ENCODE data around the gene HAUS6. TPM values are rescaled to one million over a fixed set of nuclear protein-coding genes. Genes with fewer than 3 reads are reported as not detected.

HAUS6 gene
- total and polyA plus RNA-seq, 2 of the 8 experiments (the other 6 are each of a cell fraction or from before 2014, with no cell fraction given), result 11.7 to 52.4 TPM

GRCh38 chr9:19074836-19075235 is 27.9 kb downstream of the HAUS6 start:
- CTCF ChIA-PET (ENCODE audit: partially characterized antibody), result interaction anchor here (4.6 kb wide), 1 partner anchor 12 kb away, joined by 20 read pairs; no protein-coding TSS in a partner anchor
- no peaks in the 10 kb centered on the region for H3K27me3 ChIP-seq (replicated peaks in 1 of 4; ENCODE audit: control insufficient read depth in 3 of 4, extremely low read depth in 1 of 4, insufficient read depth in 3 of 4, low read length in 3 of 4)
- FAIRE-seq, result no peak

More at GRCh38 chr9:19074836-19075235, 27.9 kb downstream of the HAUS6 start:
- Histone ChIP-seq H2BK20ac (ENCODE audit: low read length) (no peak overlapping the region), H4K20me1 (replicated peaks in 1 of 2; ENCODE audit: control insufficient read depth in 1 of 2, insufficient read depth in 2 of 2, low read length in 2 of 2) (peaks cover 0 to 3% of the 10 kb centered on the region in 2 experiments), H3K23me2 (ENCODE audit: low read depth, low read length) (no peaks in the 10 kb centered on the region), H3K9ac (replicated peaks in 1 of 4; ENCODE audit: extremely low read depth in 1 of 4, low read depth in 3 of 4, low read length in 3 of 4) (no peak overlapping the region), H3K27ac (ENCODE audit: low read depth, low read length) (no peak overlapping the region), H3K4me1 (replicated peaks in 1 of 4; ENCODE audit: control insufficient read depth in 3 of 4, insufficient read depth in 4 of 4, low read length in 3 of 4) (no peaks in the 10 kb centered on the region), H4K8ac (ENCODE audit: extremely low read depth, insufficient read depth, low read length) (no peak overlapping the region), H3K79me2 (ENCODE audit: control insufficient read depth in 1 of 2, insufficient read depth in 2 of 2, low read length in 2 of 2) (no peaks in the 10 kb centered on the region), H2BK120ac (replicated peaks; ENCODE audit: low read depth, low read length) (no peak overlapping the region), H3K23ac (ENCODE audit: insufficient read length) (no peak overlapping the region), H3K56ac (replicated peaks; ENCODE audit: insufficient read length, low read depth, low read length) (no peak overlapping the region), H4K5ac (ENCODE audit: insufficient read length, low read depth, low read length) (no peak overlapping the region), H3K36me3 (ENCODE audit: control insufficient read depth in 2 of 4, insufficient read depth in 4 of 4, low read length in 3 of 4) (peaks cover 10 to 72% (median 48%) of the 10 kb centered on the region in 4 experiments; a peak in 7 of 8 replicates), H2AK5ac (ENCODE audit: low read depth, low read length) (no peak overlapping the region), H3K14ac (ENCODE audit: insufficient read length) (no peak overlapping the region), H3K4me3 (ENCODE audit: extremely low read depth in 1 of 4, insufficient read depth in 2 of 4, low read depth in 3 of 4, low read length in 4 of 4) (no peak overlapping the region), H2BK12ac (ENCODE audit: low read depth, low read length) (no peak overlapping the region), H2BK15ac (ENCODE audit: low read length) (no peak overlapping the region), H3K9me3 (ENCODE audit: insufficient read depth in 2 of 2, low read depth in 1 of 2, low read length in 1 of 2) (no peaks in the 10 kb centered on the region), H3K4ac (replicated peaks; ENCODE audit: insufficient read length, low read depth, low read length) (no peak overlapping the region), H3K18ac (ENCODE audit: extremely low read depth, low read length) (no peak overlapping the region), H2AFZ (ENCODE audit: low read length) (no peak overlapping the region), H2BK5ac (ENCODE audit: low read depth, low read length) (no peak overlapping the region), H3K79me1 (ENCODE audit: low read depth, low read length) (no peaks in the 10 kb centered on the region), H4K91ac (replicated peaks; ENCODE audit: insufficient read length, low read length) (no peak overlapping the region), H3K4me2 (ENCODE audit: insufficient read depth in 1 of 2, low read depth in 2 of 2, low read length in 2 of 2) (no peak overlapping the region)
- no peak for DNase-seq (ENCODE audit: low read depth in 1 of 2, low spot score in 2 of 2)
- POLR2A ChIA-PET (ENCODE audit: partially characterized antibody), result interaction anchor here (0.7 to 1.8 kb wide), 4 partner anchors 18 to 304 kb away, joined by 3 to 5 read pairs (median 3); no protein-coding TSS in a partner anchor
- WGBS, 2 experiments (ENCODE audit: extremely low coverage in 1 of 2, insufficient coverage in 1 of 2, insufficient read length in 1 of 2, insufficient replicate concordance in 2 of 2, low coverage in 1 of 2, low lambda C conversion rate in 2 of 2, missing lambda C conversion rate in 1 of 2), result 95% methylated on average over 1 of the region's 1 CpG; no CpG with 5 or more reads in 1 of the 2 experiments
